Stimulated activated naive CD4-positive, alpha-beta T cell treated with Interleukin-2 at 50 U/mL for 16 hours (primary cell): ENCODE data around the gene SMIM7.

ENCODE experiments used
- DNase-seq: peaks from one replicate; lab custom pipeline; 2025; lab: John Stamatoyannopoulos, UW

SMIM7 gene

GRCh38 chr19:16621165-16621800, 38.7 kb downstream of the SMIM7 start:
- no peak for DNase-seq

- no peak for DNase-seq
Measured at GRCh38 chr19:16620584-16620983, 39.4 kb downstream of the SMIM7 start.

- DNase-seq = no peak
Measured at GRCh38 chr19:16620018-16620417, 39.9 kb downstream of the SMIM7 start.

GRCh38 chr19:16619457-16619856, 40.5 kb downstream of the SMIM7 start:
- DNase-seq = no peak

- no peak for DNase-seq
Measured at GRCh38 chr19:16618248-16618647, 41.7 kb downstream of the SMIM7 start.

- no peak for DNase-seq
Measured at GRCh38 chr19:16615808-16616207, 44.1 kb downstream of the SMIM7 start.

GRCh38 chr19:16614941-16615340, 45.0 kb downstream of the SMIM7 start:
- no peak for DNase-seq

- DNase-seq = no peak
Measured at GRCh38 chr19:16613841-16614240, 46.1 kb downstream of the SMIM7 start.

GRCh38 chr19:16612636-16613035, 47.3 kb downstream of the SMIM7 start:
- DNase-seq = no peak

- no peak for DNase-seq
Measured at GRCh38 chr19:16611121-16611520, 48.8 kb downstream of the SMIM7 start.

- DNase-seq = no peak
Measured at GRCh38 chr19:16609511-16610200, 50.3 kb downstream of the SMIM7 start.

GRCh38 chr19:16608290-16608739, 51.6 kb downstream of the SMIM7 start:
- no peak for DNase-seq

- DNase-seq = no peak
Measured at GRCh38 chr19:16607819-16608218, 52.1 kb downstream of the SMIM7 start.

- no peak for DNase-seq
Measured at GRCh38 chr19:16605553-16605994, 54.4 kb downstream of the SMIM7 start.

- DNase-seq = no peak
Measured at GRCh38 chr19:16605115-16605514, 54.8 kb downstream of the SMIM7 start.

- no peak for DNase-seq
Measured at GRCh38 chr19:16604615-16605014, 55.3 kb downstream of the SMIM7 start.

GRCh38 chr19:16603090-16603489, 56.9 kb downstream of the SMIM7 start:
- no peak for DNase-seq

- DNase-seq = no peak
Measured at GRCh38 chr19:16601378-16602052, 58.4 kb downstream of the SMIM7 start.

- no peak for DNase-seq
Measured at GRCh38 chr19:16600824-16601223, 59.1 kb downstream of the SMIM7 start.

GRCh38 chr19:16599655-16600346, 60.1 kb downstream of the SMIM7 start:
- no peak for DNase-seq

- no peak for DNase-seq
Measured at GRCh38 chr19:16598848-16599247, 61.1 kb downstream of the SMIM7 start.

- DNase-seq = no peak
Measured at GRCh38 chr19:16596399-16596798, 63.5 kb downstream of the SMIM7 start.
